GM21528 (cell line): Measurements from ENCODE around the gene UBAC2.

ENCODE experiments used
- ATAC-seq: cut with Tn5 transposase; IDR thresholded peaks from one replicate; pipeline ENCODE4 v1.9.1; 2021; ENCODE audit warnings: mild to moderate bottlenecking, moderate library complexity; ENCODE audit not compliant: unreplicated experiment, low FRiP score

Gene UBAC2

GRCh38 chr13:99289271-99289670 is 88.6 kb downstream of the UBAC2 start:
- ATAC-seq: no peak

- ATAC-seq: no peak
These were observed 89.2 kb downstream of the UBAC2 start for GRCh38 chr13:99289674-99290337.

DNA sequence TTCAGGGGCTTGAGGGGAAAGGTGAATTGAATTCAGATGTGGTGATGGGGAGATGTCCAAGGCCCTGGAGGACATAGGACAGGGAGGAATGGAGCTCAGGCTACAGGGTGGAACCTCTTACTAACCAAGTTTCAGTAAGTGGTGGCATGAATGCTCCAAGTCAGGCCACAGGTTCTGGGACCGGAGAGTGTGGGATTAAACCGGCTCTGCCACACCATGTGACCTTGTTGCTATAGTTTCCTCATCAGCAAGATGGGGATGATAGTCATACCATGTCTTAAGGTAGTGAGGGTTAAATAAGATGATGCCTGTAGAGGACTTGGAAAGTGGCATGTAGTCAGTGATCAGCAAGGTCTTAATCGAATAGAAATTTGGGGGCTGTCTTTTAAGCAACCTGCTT is 90.2 kb downstream of the UBAC2 start:
- no peak for ATAC-seq

DNA sequence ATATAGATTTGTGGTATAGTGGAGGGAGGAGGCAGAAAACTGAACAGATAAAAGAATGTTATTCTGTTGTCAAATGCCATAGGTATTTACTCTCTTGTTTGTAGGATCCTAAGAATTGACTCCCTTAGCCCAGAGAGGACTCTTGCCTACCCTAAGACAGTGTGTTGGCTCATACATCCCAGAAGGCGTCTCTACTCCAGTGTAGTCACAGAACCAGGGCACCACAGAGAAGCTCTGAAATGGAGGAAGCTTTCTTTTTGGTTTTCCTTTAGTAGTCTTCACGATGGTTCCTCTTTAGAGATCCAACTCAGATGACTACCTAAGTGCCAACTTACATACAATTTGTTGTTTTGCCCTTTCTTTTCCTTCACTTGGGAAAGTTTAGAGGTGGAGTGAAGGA is 92.5 kb downstream of the UBAC2 start:
- ATAC-seq: no peak

- no peak for ATAC-seq
These were observed 93.5 kb downstream of the UBAC2 start for GRCh38 chr13:99294198-99294597.

- no peak for ATAC-seq
These were observed 94.3 kb downstream of the UBAC2 start for GRCh38 chr13:99294958-99295357.

- ATAC-seq: no peak
These were observed 95.0 kb downstream of the UBAC2 start for GRCh38 chr13:99295488-99296252.

GRCh38 chr13:99296398-99296797 is 95.7 kb downstream of the UBAC2 start:
- ATAC-seq: peak; percentile 59

GRCh38 chr13:99297331-99297730 is 96.7 kb downstream of the UBAC2 start:
- ATAC-seq: no peak

GRCh38 chr13:99298056-99298455 is 97.4 kb downstream of the UBAC2 start:
- no peak for ATAC-seq

GRCh38 chr13:99299256-99299919 is 98.7 kb downstream of the UBAC2 start:
- ATAC-seq: no peak

DNA sequence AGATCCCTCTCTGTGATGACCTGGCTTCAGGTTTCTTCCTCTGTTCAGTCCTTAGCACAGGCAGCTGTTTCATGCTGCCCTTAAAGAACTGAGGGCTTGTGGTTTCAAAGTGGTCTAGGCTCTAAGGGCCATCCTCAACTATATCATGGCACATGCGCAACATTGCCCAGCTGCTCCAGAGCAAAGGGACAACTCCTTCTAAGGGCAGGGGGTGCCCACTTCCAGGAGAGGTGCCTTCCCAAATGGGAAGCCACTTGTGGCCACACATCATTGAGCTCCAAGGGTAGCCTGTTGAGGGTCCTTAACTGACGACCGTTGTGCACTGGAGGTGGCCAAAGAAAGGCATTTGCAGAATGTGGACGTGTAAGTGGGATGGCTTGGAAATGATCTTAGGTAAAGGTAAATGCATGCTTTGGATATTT is 99.3 kb downstream of the UBAC2 start:
- no peak for ATAC-seq

DNA sequence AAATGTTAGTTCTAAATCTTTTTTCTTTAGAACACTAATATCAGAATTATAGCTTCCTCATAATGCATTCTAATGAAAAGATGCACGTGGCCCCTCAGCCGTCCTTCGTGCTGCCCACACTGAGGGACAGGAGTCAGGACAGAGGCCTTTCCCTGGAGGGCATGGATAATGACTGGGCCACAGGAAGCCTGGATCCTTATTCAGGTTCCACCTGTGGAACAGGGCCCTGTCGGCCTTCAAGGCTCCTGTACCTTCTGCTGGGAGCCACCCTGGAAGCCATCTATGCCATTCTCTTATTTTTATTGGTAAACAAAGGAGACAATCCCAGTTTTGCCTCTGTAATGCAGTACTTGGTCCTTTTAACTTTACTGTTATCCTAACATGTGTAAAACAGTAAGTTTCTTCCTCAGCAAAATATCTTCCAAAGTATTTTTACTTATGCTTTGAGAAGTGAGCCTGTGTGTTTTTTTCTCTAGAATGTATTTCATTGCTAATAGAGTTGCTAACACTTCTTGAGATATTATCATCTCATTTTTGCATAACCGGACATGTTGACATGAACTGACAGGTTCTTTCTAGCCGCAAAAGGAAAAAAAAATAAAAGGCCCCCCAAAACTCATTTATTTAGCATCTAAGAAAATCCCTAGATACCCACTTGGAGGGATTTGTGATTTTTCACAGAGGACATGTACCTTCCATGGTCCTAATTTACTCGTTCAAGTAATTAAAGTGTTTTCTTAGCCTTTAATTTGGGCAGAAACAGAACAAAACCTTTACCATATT is 100.6 kb downstream of the UBAC2 start:
- ATAC-seq: no peak

DNA sequence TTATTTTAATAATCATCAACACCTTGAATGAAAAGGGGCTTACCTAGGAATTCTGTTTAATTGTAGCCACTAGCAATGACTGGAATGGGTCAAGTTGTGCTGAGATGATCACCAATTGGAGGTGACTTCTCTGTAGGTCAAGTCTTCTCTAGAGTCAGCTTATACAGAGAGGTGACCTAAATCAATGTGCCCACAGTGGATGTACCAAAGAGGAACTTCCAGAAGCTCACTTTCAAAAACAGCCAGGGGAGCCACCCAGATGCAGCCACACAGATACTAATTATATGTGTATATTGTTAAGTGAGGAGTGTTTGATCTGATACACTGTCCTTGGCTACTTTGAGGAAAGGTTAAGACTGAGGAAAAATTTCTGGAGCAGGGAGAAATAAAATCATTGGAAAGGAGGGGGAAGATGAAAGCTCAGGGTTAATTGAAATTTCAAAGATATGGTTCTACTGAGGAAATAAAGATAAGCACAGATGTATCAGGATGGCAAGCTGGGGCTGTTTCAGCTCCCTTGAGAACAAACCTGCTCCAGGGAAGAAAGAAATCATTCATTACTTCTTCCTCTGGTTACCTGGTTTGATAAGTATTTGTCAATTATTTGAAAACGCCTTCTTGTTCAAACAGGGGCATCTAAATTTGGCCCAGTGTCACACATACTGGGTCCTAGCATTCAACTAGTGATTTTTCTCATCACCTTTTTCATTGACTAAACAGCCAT is 101.4 kb downstream of the UBAC2 start:
- no peak for ATAC-seq

GRCh38 chr13:99302637-99303505 is 102.2 kb downstream of the UBAC2 start:
- ATAC-seq: no peak

DNA sequence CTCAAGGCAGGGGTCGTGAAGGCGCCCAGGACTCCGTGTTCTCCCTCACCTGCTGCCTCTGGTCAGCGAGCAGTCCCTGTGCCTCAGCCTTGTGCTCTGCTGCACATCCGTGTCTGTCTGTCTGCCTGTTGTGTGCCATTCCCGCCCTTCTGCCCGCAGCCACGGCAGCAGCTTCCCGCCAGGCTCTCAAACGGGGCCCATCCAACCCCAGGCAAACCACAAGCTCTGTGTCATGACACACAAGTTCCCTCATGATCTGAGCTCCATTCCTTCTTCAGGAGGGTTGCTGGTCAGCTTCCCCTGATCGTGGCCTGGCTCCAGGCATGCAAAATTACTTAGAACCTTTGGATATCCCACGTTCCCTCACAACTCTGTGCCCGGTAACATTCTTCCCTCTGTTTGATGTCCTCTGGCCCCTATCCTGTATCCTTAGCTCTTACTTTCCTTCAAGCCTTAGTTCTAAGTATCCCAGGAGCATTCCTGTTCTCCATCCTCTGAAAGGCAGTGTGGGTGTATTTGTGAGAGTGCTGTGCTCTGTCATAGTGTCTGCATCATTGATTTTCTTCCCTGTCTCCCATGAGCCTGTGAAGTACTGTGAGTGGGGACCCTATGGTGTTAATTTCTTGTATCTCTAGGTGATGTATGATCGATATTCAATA is 103.3 kb downstream of the UBAC2 start:
- ATAC-seq: no peak

DNA sequence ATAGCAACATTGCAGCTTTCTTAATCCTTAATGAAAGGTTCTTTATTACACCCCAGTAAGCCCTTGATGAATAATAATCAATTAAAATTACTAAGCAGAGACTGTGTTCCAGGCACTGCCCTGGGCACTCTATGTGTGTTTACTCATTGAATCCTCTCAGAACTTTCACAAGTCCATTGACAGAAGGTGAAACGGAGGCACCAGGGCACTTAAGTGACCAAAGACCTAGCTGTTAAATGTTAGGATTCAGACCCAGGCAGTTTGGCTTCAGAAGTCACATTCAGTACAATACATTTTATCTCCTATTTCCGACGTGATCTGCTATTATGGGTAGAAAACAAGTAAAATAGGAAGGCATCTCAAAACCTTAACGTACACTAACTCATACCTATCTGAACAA is 103.9 kb downstream of the UBAC2 start:
- ATAC-seq: no peak

DNA sequence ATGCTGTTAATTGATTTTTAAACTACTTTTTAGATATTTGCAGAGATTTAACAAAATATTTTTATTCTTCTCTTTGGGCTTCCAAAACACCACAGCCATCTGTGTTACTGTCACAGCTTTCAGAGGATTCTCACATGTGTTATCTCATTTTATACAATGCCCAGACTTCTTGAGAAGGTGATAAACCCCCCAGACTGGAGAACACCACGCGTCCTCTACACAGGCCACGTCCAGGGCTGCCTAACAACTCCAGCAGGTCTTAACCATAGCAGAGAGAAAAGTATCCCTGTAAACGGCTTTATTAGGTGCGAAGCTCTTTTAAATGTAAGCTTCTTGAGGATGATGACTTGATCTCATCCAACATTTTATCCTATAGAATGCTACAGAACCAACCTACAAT is 104.5 kb downstream of the UBAC2 start:
- no peak for ATAC-seq

GRCh38 chr13:99305566-99305965 is 104.9 kb downstream of the UBAC2 start:
- no peak for ATAC-seq
